WTC11 (cell line): Measurements from ENCODE around the gene ESPN. TPM values are rescaled to one million over a fixed set of nuclear protein-coding genes. Genes with fewer than 3 reads are reported as not detected.
A peak's percentile ranks its signal among the peaks of the same experiment; 100 is the strongest.

Source experiments
- ATF1 ChIP-seq: sonication (generic); formaldehyde crosslinking; IDR thresholded peaks from 2 replicates; pipeline ENCODE4 v1.8.1; 2023; ENCODE audit warnings: mild to moderate bottlenecking, moderate library complexity, missing genetic modification reagents
- EMX1 ChIP-seq: fragments of 250-450 bp; sonication (Bioruptor Pico); IDR thresholded peaks from 2 replicates; pipeline ENCODE4 v1.8.0; 2021; ENCODE audit warnings: mild to moderate bottlenecking
- ESRRA ChIP-seq: sonication (generic); formaldehyde crosslinking; IDR thresholded peaks from 2 replicates; pipeline ENCODE4 v1.8.1; 2022; ENCODE audit warnings: mild to moderate bottlenecking, missing genetic modification reagents, borderline replicate concordance
- JUN ChIP-seq: sonication (generic); formaldehyde crosslinking; IDR thresholded peaks from 2 replicates; pipeline ENCODE4 v1.8.0; 2023; ENCODE audit warnings: mild to moderate bottlenecking, missing genetic modification reagents
- MYBL2 ChIP-seq: sonication (generic); formaldehyde crosslinking; IDR thresholded peaks from 2 replicates; pipeline ENCODE4 v1.8.1; 2023; ENCODE audit warnings: mild to moderate bottlenecking, moderate library complexity, missing genetic modification reagents
- NFATC4 ChIP-seq: fragments of 250-450 bp; sonication (Bioruptor Pico); IDR thresholded peaks from 2 replicates; pipeline ENCODE4 v1.9.0; 2021; ENCODE audit warnings: mild to moderate bottlenecking
- NR1H2 ChIP-seq: sonication (generic); formaldehyde crosslinking; IDR thresholded peaks from 2 replicates; pipeline ENCODE4 v1.9.0; 2021; ENCODE audit warnings: mild to moderate bottlenecking, moderate library complexity, missing genetic modification reagents
- NR2C2 ChIP-seq: sonication (generic); formaldehyde crosslinking; IDR thresholded peaks from 2 replicates; pipeline ENCODE4 v1.8.0; 2022; ENCODE audit warnings: mild to moderate bottlenecking, missing genetic modification reagents
- NR3C1 ChIP-seq: sonication (generic); formaldehyde crosslinking; conservative IDR thresholded peaks from 2 replicates; pipeline ENCODE4 v1.8.1; 2023; ENCODE audit warnings: low read depth, mild to moderate bottlenecking, missing genetic modification reagents
- SP1 ChIP-seq: sonication (generic); formaldehyde crosslinking; conservative IDR thresholded peaks from 2 replicates; pipeline ENCODE4 v1.8.1; 2022; ENCODE audit warnings: missing genetic modification reagents
- TEAD1 ChIP-seq: sonication (generic); formaldehyde crosslinking; IDR thresholded peaks from 2 replicates; pipeline ENCODE4 v1.8.0; 2022; ENCODE audit warnings: mild to moderate bottlenecking, missing genetic modification reagents
- ZBTB21 ChIP-seq: sonication (generic); formaldehyde crosslinking; IDR thresholded peaks from 2 replicates; pipeline ENCODE4 v1.8.1; 2023; ENCODE audit warnings: mild to moderate bottlenecking, missing genetic modification reagents, borderline replicate concordance
- total RNA-seq: library from RNA; stranded (reverse); gene quantifications from 3 replicates; pipeline ENCODE4 v1.2.3, GENCODE V29; 2021
- TF ChIP-seq, protein P1 (sequence below): sonication (generic); formaldehyde crosslinking; IDR thresholded peaks from 2 replicates; pipeline ENCODE4 v1.8.0; 2022; ENCODE audit warnings: mild to moderate bottlenecking, missing genetic modification reagents
- TF ChIP-seq, protein P2 (sequence below): fragments of 250-450 bp; sonication (Bioruptor Pico); IDR thresholded peaks from 2 replicates; pipeline ENCODE4 v1.8.0; 2021; ENCODE audit warnings: mild to moderate bottlenecking
- TF ChIP-seq, protein P3 (sequence below): sonication (generic); formaldehyde crosslinking; IDR thresholded peaks from 2 replicates; pipeline ENCODE4 v1.8.1; 2023; ENCODE audit warnings: mild to moderate bottlenecking, missing genetic modification reagents, borderline replicate concordance
- TF ChIP-seq, protein P4 (sequence below): sonication (generic); formaldehyde crosslinking; IDR thresholded peaks from 2 replicates; pipeline ENCODE4 v1.8.0; 2023; ENCODE audit warnings: missing genetic modification reagents, mild to moderate bottlenecking, borderline replicate concordance
- TF ChIP-seq, protein P5 (sequence below): sonication (generic); formaldehyde crosslinking; IDR thresholded peaks from 2 replicates; pipeline ENCODE4 v1.8.1; 2022; ENCODE audit warnings: mild to moderate bottlenecking, moderate library complexity, missing genetic modification reagents
- TF ChIP-seq, protein P6 (sequence below): sonication (generic); formaldehyde crosslinking; IDR thresholded peaks from 2 replicates; pipeline ENCODE4 v1.8.1; 2022; ENCODE audit warnings: low read depth, mild to moderate bottlenecking, moderate library complexity, missing genetic modification reagents, borderline replicate concordance
- TF ChIP-seq, protein P7 (sequence below): sonication (generic); formaldehyde crosslinking; IDR thresholded peaks from 2 replicates; pipeline ENCODE4 v1.8.1; 2023; ENCODE audit warnings: mild to moderate bottlenecking, moderate library complexity, missing genetic modification reagents
- TF ChIP-seq, protein P8 (sequence below): sonication (generic); formaldehyde crosslinking; IDR thresholded peaks from 2 replicates; pipeline ENCODE4 v1.8.1; 2023; ENCODE audit warnings: mild to moderate bottlenecking, missing genetic modification reagents, moderate library complexity

Gene ESPN
- total RNA-seq, 1 experiment from 2014 or later: 46.1 TPM

DNA sequence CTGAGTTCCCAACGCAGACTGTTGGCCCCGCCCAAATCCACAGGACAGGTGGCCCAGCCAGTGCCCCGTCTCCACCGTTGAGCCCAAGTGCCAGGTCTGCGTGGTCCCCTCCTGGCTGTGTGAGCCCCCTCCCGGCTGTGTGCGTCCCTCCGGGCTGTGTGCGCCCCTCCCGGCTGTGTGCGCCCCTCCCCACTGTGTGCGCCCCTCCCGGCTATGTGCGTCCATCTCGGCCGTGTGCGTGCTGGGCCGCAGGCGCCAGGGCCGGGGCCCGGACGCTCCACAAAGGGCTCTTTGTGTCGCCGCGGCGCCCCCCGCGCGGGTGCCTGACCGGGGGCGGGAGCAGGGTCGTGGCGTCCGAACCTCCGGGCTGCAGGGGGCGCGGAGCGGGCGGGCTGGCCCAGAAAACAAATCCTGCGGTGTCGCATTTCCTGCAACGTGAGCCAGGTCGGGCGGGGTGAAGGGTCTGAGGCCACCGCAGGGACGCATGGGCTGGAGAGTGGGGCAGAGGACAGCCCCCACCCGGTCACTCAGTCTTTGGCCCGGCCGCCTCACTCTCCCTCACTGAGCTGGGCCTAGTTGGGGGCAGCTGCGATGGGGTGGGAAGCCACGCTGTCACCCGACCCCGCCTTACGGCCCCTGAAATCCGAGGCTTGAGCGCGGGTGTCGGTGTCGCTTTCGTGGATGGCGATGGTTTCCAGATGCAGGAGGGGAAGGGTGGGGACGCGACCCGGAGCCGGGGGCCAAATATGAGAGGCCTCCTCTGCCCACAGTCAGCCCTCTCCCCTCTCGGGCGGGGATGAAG lies 22.6 kb downstream of the ESPN start (continued):
- TF ChIP-seq TEAD1 (CRISPR knock-in tag) (0 out of 2 replicates have a peak, but pooled peaks have one; percentile 23), MYBL2 (CRISPR knock-in tag) (peak; percentile 56; the same call in 1 of the 2 replicates), NR1H2 (CRISPR knock-in tag) (no peak), NFATC4 (CRISPR knock-in tag) (no peak), EMX1 (no peak), SP1 (CRISPR knock-in tag) (peak; percentile 39; the same call in 1 of the 2 replicates), JUN (CRISPR knock-in tag) (no peak), ZBTB21 (no peak), ATF1 (CRISPR knock-in tag) (no peak; the same call in 1 of the 2 replicates), NR3C1 (CRISPR knock-in tag) (0 out of 2 replicates have a peak, but pooled peaks have one; percentile 89), NR2C2 (no peak), ESRRA (CRISPR knock-in tag) (no peak)
- TF ChIP-seq, protein P1, sequence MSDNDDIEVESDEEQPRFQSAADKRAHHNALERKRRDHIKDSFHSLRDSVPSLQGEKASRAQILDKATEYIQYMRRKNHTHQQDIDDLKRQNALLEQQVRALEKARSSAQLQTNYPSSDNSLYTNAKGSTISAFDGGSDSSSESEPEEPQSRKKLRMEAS (CRISPR knock-in tag): 0 out of 2 replicates have a peak, but pooled peaks have one; percentile 14
- TF ChIP-seq, protein P2, sequence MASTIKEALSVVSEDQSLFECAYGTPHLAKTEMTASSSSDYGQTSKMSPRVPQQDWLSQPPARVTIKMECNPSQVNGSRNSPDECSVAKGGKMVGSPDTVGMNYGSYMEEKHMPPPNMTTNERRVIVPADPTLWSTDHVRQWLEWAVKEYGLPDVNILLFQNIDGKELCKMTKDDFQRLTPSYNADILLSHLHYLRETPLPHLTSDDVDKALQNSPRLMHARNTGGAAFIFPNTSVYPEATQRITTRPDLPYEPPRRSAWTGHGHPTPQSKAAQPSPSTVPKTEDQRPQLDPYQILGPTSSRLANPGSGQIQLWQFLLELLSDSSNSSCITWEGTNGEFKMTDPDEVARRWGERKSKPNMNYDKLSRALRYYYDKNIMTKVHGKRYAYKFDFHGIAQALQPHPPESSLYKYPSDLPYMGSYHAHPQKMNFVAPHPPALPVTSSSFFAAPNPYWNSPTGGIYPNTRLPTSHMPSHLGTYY: no peak
- TF ChIP-seq, protein P3, sequence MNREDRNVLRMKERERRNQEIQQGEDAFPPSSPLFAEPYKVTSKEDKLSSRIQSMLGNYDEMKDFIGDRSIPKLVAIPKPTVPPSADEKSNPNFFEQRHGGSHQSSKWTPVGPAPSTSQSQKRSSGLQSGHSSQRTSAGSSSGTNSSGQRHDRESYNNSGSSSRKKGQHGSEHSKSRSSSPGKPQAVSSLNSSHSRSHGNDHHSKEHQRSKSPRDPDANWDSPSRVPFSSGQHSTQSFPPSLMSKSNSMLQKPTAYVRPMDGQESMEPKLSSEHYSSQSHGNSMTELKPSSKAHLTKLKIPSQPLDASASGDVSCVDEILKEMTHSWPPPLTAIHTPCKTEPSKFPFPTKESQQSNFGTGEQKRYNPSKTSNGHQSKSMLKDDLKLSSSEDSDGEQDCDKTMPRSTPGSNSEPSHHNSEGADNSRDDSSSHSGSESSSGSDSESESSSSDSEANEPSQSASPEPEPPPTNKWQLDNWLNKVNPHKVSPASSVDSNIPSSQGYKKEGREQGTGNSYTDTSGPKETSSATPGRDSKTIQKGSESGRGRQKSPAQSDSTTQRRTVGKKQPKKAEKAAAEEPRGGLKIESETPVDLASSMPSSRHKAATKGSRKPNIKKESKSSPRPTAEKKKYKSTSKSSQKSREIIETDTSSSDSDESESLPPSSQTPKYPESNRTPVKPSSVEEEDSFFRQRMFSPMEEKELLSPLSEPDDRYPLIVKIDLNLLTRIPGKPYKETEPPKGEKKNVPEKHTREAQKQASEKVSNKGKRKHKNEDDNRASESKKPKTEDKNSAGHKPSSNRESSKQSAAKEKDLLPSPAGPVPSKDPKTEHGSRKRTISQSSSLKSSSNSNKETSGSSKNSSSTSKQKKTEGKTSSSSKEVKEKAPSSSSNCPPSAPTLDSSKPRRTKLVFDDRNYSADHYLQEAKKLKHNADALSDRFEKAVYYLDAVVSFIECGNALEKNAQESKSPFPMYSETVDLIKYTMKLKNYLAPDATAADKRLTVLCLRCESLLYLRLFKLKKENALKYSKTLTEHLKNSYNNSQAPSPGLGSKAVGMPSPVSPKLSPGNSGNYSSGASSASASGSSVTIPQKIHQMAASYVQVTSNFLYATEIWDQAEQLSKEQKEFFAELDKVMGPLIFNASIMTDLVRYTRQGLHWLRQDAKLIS (CRISPR knock-in tag): no peak
- TF ChIP-seq, protein P4, sequence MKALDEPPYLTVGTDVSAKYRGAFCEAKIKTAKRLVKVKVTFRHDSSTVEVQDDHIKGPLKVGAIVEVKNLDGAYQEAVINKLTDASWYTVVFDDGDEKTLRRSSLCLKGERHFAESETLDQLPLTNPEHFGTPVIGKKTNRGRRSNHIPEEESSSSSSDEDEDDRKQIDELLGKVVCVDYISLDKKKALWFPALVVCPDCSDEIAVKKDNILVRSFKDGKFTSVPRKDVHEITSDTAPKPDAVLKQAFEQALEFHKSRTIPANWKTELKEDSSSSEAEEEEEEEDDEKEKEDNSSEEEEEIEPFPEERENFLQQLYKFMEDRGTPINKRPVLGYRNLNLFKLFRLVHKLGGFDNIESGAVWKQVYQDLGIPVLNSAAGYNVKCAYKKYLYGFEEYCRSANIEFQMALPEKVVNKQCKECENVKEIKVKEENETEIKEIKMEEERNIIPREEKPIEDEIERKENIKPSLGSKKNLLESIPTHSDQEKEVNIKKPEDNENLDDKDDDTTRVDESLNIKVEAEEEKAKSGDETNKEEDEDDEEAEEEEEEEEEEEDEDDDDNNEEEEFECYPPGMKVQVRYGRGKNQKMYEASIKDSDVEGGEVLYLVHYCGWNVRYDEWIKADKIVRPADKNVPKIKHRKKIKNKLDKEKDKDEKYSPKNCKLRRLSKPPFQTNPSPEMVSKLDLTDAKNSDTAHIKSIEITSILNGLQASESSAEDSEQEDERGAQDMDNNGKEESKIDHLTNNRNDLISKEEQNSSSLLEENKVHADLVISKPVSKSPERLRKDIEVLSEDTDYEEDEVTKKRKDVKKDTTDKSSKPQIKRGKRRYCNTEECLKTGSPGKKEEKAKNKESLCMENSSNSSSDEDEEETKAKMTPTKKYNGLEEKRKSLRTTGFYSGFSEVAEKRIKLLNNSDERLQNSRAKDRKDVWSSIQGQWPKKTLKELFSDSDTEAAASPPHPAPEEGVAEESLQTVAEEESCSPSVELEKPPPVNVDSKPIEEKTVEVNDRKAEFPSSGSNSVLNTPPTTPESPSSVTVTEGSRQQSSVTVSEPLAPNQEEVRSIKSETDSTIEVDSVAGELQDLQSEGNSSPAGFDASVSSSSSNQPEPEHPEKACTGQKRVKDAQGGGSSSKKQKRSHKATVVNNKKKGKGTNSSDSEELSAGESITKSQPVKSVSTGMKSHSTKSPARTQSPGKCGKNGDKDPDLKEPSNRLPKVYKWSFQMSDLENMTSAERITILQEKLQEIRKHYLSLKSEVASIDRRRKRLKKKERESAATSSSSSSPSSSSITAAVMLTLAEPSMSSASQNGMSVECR: no peak
- TF ChIP-seq, protein P5, sequence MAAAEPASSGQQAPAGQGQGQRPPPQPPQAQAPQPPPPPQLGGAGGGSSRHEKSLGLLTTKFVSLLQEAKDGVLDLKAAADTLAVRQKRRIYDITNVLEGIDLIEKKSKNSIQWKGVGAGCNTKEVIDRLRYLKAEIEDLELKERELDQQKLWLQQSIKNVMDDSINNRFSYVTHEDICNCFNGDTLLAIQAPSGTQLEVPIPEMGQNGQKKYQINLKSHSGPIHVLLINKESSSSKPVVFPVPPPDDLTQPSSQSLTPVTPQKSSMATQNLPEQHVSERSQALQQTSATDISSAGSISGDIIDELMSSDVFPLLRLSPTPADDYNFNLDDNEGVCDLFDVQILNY (CRISPR knock-in tag): peak; percentile 91
- TF ChIP-seq, protein P6, sequence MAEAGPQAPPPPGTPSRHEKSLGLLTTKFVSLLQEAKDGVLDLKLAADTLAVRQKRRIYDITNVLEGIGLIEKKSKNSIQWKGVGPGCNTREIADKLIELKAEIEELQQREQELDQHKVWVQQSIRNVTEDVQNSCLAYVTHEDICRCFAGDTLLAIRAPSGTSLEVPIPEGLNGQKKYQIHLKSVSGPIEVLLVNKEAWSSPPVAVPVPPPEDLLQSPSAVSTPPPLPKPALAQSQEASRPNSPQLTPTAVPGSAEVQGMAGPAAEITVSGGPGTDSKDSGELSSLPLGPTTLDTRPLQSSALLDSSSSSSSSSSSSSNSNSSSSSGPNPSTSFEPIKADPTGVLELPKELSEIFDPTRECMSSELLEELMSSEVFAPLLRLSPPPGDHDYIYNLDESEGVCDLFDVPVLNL (CRISPR knock-in tag): no peak
- TF ChIP-seq, protein P7, sequence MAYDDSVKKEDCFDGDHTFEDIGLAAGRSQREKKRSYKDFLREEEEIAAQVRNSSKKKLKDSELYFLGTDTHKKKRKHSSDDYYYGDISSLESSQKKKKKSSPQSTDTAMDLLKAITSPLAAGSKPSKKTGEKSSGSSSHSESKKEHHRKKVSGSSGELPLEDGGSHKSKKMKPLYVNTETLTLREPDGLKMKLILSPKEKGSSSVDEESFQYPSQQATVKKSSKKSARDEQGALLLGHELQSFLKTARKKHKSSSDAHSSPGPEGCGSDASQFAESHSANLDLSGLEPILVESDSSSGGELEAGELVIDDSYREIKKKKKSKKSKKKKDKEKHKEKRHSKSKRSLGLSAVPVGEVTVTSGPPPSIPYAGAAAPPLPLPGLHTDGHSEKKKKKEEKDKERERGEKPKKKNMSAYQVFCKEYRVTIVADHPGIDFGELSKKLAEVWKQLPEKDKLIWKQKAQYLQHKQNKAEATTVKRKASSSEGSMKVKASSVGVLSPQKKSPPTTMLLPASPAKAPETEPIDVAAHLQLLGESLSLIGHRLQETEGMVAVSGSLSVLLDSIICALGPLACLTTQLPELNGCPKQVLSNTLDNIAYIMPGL (CRISPR knock-in tag): peak; percentile 83
- TF ChIP-seq, protein P8, sequence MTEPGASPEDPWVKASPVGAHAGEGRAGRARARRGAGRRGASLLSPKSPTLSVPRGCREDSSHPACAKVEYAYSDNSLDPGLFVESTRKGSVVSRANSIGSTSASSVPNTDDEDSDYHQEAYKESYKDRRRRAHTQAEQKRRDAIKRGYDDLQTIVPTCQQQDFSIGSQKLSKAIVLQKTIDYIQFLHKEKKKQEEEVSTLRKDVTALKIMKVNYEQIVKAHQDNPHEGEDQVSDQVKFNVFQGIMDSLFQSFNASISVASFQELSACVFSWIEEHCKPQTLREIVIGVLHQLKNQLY (CRISPR knock-in tag): peak; percentile 81; the same call in 1 of the 2 replicates
